NCI-H1436 treated with DMSO at 0.1 percent for 48 hours (cell line): ENCODE measurements around the gene SPATA4.
A peak's percentile ranks its signal among the peaks of the same experiment; 100 is the strongest.
"Not testable (repeated sequence)": the region's sequence is repeated elsewhere in the genome, so short reads cannot be mapped to it uniquely, and the experiment has no call there.

Source experiments
- DNase-seq: peaks from one replicate; lab custom pipeline; 2025; lab: John Stamatoyannopoulos, UW

SPATA4 gene

GRCh38 chr4:176195184-176195978 is at the start of gene SPATA4:
TSS of gene SPATA4 (minus strand) at chr4:176195585. CDS start at chr4:176195562, 23 bp downstream.
- DNase-seq = peak; percentile 52

- DNase-seq = no peak
Observed at GRCh38 chr4:176242764-176243347, 47.5 kb upstream of the SPATA4 start.

GRCh38 chr4:176241703-176242102 is 46.3 kb upstream of the SPATA4 start:
- DNase-seq = no peak

- DNase-seq = no peak
Observed at GRCh38 chr4:176238826-176239225, 43.4 kb upstream of the SPATA4 start.

- DNase-seq = no peak
Observed at GRCh38 chr4:176238157-176238610, 42.8 kb upstream of the SPATA4 start.

GRCh38 chr4:176236946-176237345 is 41.6 kb upstream of the SPATA4 start:
- no peak for DNase-seq

- DNase-seq = no peak
Observed at GRCh38 chr4:176230836-176231235, 35.5 kb upstream of the SPATA4 start.

- DNase-seq = no peak
Observed at GRCh38 chr4:176229645-176230044, 34.3 kb upstream of the SPATA4 start.

GRCh38 chr4:176226736-176227135 is 31.4 kb upstream of the SPATA4 start:
- no peak for DNase-seq

GRCh38 chr4:176223561-176223960 is 28.2 kb upstream of the SPATA4 start:
- no peak for DNase-seq

GRCh38 chr4:176222149-176222548 is 26.8 kb upstream of the SPATA4 start:
- no peak for DNase-seq

GRCh38 chr4:176217510-176217909 is 22.1 kb upstream of the SPATA4 start:
- DNase-seq = no peak

- not testable (repeated sequence) for DNase-seq
Observed at GRCh38 chr4:176212351-176212750, 17.0 kb upstream of the SPATA4 start.

- DNase-seq = no peak
Observed at GRCh38 chr4:176210579-176211296, 15.4 kb upstream of the SPATA4 start.

- no peak for DNase-seq
Observed at GRCh38 chr4:176210101-176210500, 14.7 kb upstream of the SPATA4 start.

GRCh38 chr4:176209535-176209934 is 14.2 kb upstream of the SPATA4 start:
- DNase-seq = no peak

- DNase-seq = no peak
Observed at GRCh38 chr4:176207839-176208238, 12.5 kb upstream of the SPATA4 start.

GRCh38 chr4:176205299-176205698 is 9.9 kb upstream of the SPATA4 start:
- no peak for DNase-seq

GRCh38 chr4:176198316-176198903 is 3.0 kb upstream of the SPATA4 start:
- no peak for DNase-seq

GRCh38 chr4:176193938-176194337 is 1.4 kb downstream of the SPATA4 start:
- no peak for DNase-seq

- no peak for DNase-seq
Observed at GRCh38 chr4:176193126-176193525, 2.3 kb downstream of the SPATA4 start.

GRCh38 chr4:176191974-176192373 is 3.4 kb downstream of the SPATA4 start:
- DNase-seq = no peak
